Stimulated activated CD4-positive, alpha-beta T cell treated with anti-CD3 and anti-CD28 coated beads, Interleukin-12 subunit alpha, Interleukin-12 subunit beta, amount 100 ng/mL, for 24 hours (primary cell): ENCODE data around the gene GPATCH1.

Experiments
- DNase-seq, 2 experiments: peaks; one replicate each; pipeline ENCODE4 v3.0.0-alpha.2; 2020; ENCODE audit warnings: low read depth in 2 of 2

GPATCH1 gene

GRCh38 chr19:33063753-33064457 lies 17.1 kb upstream of the GPATCH1 start:
- DNase-seq, result no peak

- DNase-seq, result no peak
Measured at GRCh38 chr19:33064458-33064791, 16.6 kb upstream of the GPATCH1 start.

- peak; percentile 35 to 52 for DNase-seq
Measured at GRCh38 chr19:33064792-33065550, 16.0 kb upstream of the GPATCH1 start, which contains the start of gene RHPN2. Gene RHPN2 (minus strand): TSS chr19:33064888. CDS start chr19:33064852, 36 bp downstream.

- no peak for DNase-seq
Measured at GRCh38 chr19:33066543-33066942, 14.4 kb upstream of the GPATCH1 start.

- no peak for DNase-seq
Measured at GRCh38 chr19:33067121-33067520, 13.9 kb upstream of the GPATCH1 start.

GRCh38 chr19:33071887-33072286 lies 9.1 kb upstream of the GPATCH1 start:
- DNase-seq, result no peak

- no peak for DNase-seq
Measured at GRCh38 chr19:33075519-33075918, 5.5 kb upstream of the GPATCH1 start.

GRCh38 chr19:33085570-33086128 lies 4.7 kb downstream of the GPATCH1 start:
- no peak for DNase-seq

- DNase-seq, result no peak
Measured at GRCh38 chr19:33086955-33087354, 6.0 kb downstream of the GPATCH1 start.

GRCh38 chr19:33089010-33089409 lies 8.0 kb downstream of the GPATCH1 start:
- no peak for DNase-seq

GRCh38 chr19:33090179-33090578 lies 9.2 kb downstream of the GPATCH1 start:
- no peak for DNase-seq

- no peak for DNase-seq
Measured at GRCh38 chr19:33093420-33094210, 12.6 kb downstream of the GPATCH1 start.

GRCh38 chr19:33094436-33095067 lies 13.6 kb downstream of the GPATCH1 start:
- no peak for DNase-seq

- DNase-seq, result no peak
Measured at GRCh38 chr19:33096005-33096404, 15.0 kb downstream of the GPATCH1 start.

- DNase-seq, result no peak
Measured at GRCh38 chr19:33098055-33098534, 17.1 kb downstream of the GPATCH1 start.

- DNase-seq, result no peak
Measured at GRCh38 chr19:33100894-33101644, 20.1 kb downstream of the GPATCH1 start.

- DNase-seq, result no peak
Measured at GRCh38 chr19:33102893-33103292, 21.9 kb downstream of the GPATCH1 start.

- no peak for DNase-seq
Measured at GRCh38 chr19:33108161-33108560, 27.2 kb downstream of the GPATCH1 start.

GRCh38 chr19:33110137-33110910 lies 29.3 kb downstream of the GPATCH1 start:
- no peak for DNase-seq

GRCh38 chr19:33111587-33111986 lies 30.6 kb downstream of the GPATCH1 start:
- no peak for DNase-seq
